NCI-H1092 (cell line): Measurements from ENCODE around the gene CATSPER2.
"Not testable (repeated sequence)": the region's sequence is repeated elsewhere in the genome, so short reads cannot be mapped to it uniquely, and the experiment has no call there.

ENCODE experiments used
- DNase-seq: peaks from one replicate; lab custom pipeline; 2025; lab: John Stamatoyannopoulos, UW

CATSPER2 gene

GRCh38 chr15:43593328-43594190, 55.1 kb downstream of the CATSPER2 start, which contains the start of gene CKMT1B:
Gene CKMT1B (plus strand): TSS chr15:43594027. CDS start chr15:43594219, 192 bp downstream.
- not testable (repeated sequence) for DNase-seq

GRCh38 chr15:43592841-43593240, 55.8 kb downstream of the CATSPER2 start:
- not testable (repeated sequence) for DNase-seq

- not testable (repeated sequence) for DNase-seq
Observed at GRCh38 chr15:43589778-43590466, 58.7 kb downstream of the CATSPER2 start, which contains the start of gene PPIP5K1. Gene PPIP5K1 (minus strand): TSS chr15:43590208. CDS start chr15:43584504, 5,704 bp downstream.
